Measurements from ENCODE around the gene MYO1E. TPM values are rescaled to one million over a fixed set of nuclear protein-coding genes. Genes with fewer than 3 reads are reported as not detected.

The MYO1E gene
- total and polyA plus RNA-seq, 4 donors: 6.7 to 70.9 (median 21.6) TPM

DNA sequence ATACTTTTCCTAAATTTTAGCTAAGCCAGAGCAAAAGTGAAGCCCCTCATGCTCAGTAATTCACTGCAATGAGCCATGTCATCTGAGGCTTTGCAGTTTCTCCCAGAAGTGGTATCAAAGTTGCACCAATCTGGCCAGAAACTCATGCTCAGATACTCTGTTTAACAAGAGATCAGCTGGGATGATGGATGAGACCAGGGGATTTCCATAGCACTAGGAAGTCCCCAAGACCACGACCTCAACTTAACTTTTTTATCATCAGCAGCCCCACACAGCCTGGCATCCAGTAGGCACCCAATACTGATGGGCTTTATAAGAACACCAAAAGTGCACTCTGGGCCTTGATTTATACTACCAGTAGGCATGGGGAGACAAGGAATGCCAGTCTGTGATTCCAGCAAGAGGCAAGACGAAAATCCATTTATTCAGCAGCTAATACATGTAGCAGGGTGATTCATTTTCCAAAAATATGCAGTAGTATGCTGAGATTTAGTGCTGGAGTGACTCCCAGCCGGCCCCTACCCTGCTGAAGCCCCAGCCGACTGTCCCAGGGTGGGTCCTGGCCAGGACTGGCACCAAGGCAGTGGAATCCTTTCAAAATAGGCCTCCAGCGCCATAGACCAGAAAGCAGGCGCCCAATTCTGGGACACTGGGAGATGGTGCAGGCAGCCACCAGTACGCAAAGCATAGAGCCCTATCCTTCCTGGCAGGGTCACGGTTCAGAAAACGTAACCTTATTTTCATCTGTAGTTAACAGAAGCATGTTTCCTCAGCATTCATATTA is 166.6 kb downstream of the MYO1E start:
- Histone ChIP-seq H3K27me3 (ENCODE audit: control insufficient read depth in 4 of 4, insufficient read depth in 4 of 4, low read length in 3 of 4) (no peaks in the 10 kb centered on the region), H3K36me3 (ENCODE audit: control insufficient read depth in 4 of 4, insufficient read depth in 3 of 4, low read depth in 1 of 4, low read length in 3 of 4) (peaks cover 4 to 73% (median 52%) of the 10 kb centered on the region in 4 donors), H3K9me3 (ENCODE audit: control insufficient read depth in 4 of 4, low read length in 3 of 4) (no peaks in the 10 kb centered on the region), H3K27ac (ENCODE audit: low read depth in 1 of 2, low read length in 2 of 2) (no peak overlapping the region), H3K4me3 (ENCODE audit: low read depth in 1 of 3, low read length in 3 of 3) (no peak overlapping the region), H3K4me1 (ENCODE audit: control insufficient read depth in 4 of 4, insufficient read depth in 4 of 4, low read length in 3 of 4) (no peaks in the 10 kb centered on the region), H3K9ac (ENCODE audit: low read depth in 1 of 2, low read length in 2 of 2) (no peak overlapping the region)
- DNase-seq (ENCODE audit: low spot score): no peak
- TF ChIP-seq, protein P1, sequence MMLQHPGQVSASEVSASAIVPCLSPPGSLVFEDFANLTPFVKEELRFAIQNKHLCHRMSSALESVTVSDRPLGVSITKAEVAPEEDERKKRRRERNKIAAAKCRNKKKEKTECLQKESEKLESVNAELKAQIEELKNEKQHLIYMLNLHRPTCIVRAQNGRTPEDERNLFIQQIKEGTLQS (IDR thresholded peaks at IDR 0.05): no peak
- TF ChIP-seq EGR1 (IDR thresholded peaks at IDR 0.05; ENCODE audit: low read depth in 2 of 2) (no peak), RAD21 (IDR thresholded peaks at IDR 0.05) (no peak)
- WGBS: 92% methylated on average over 9 of the region's 9 CpGs

DNA sequence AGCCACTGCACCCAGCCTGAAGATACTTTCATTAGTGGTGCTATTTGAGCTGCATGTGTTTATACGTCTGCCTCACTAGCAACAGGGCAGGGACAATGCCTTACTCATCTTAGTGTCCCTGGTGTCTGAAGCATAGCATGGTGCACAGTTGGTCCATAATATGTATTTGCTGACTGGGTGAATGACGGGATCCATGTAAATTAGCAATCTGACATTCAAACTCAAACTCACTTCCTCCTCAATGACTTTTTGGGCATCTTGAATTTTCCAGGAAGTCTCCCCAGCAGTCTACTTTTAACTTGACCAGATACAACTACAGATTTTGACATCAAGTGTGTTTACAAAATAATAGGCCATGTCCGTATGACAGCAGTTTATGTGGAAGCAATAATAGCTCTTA is 169.0 kb downstream of the MYO1E start:
- Histone ChIP-seq H3K36me3 (ENCODE audit: control insufficient read depth in 4 of 4, insufficient read depth in 3 of 4, low read depth in 1 of 4, low read length in 3 of 4) (peaks cover 0 to 75% (median 54%) of the 10 kb centered on the region in 4 donors), H3K27me3 (ENCODE audit: control insufficient read depth in 4 of 4, insufficient read depth in 4 of 4, low read length in 3 of 4) (no peaks in the 10 kb centered on the region), H3K27ac (ENCODE audit: low read depth in 1 of 2, low read length in 2 of 2) (no peak overlapping the region), H3K9me3 (ENCODE audit: control insufficient read depth in 4 of 4, low read length in 3 of 4) (no peaks in the 10 kb centered on the region), H3K4me1 (ENCODE audit: control insufficient read depth in 4 of 4, insufficient read depth in 4 of 4, low read length in 3 of 4) (no peaks in the 10 kb centered on the region), H3K4me3 (ENCODE audit: low read depth in 1 of 3, low read length in 3 of 3) (no peak overlapping the region), H3K9ac (ENCODE audit: low read depth in 1 of 2, low read length in 2 of 2) (no peak overlapping the region)
- no peak for DNase-seq (ENCODE audit: low spot score)
- no peak for TF ChIP-seq RAD21 (IDR thresholded peaks at IDR 0.05)
- TF ChIP-seq, protein P2, sequence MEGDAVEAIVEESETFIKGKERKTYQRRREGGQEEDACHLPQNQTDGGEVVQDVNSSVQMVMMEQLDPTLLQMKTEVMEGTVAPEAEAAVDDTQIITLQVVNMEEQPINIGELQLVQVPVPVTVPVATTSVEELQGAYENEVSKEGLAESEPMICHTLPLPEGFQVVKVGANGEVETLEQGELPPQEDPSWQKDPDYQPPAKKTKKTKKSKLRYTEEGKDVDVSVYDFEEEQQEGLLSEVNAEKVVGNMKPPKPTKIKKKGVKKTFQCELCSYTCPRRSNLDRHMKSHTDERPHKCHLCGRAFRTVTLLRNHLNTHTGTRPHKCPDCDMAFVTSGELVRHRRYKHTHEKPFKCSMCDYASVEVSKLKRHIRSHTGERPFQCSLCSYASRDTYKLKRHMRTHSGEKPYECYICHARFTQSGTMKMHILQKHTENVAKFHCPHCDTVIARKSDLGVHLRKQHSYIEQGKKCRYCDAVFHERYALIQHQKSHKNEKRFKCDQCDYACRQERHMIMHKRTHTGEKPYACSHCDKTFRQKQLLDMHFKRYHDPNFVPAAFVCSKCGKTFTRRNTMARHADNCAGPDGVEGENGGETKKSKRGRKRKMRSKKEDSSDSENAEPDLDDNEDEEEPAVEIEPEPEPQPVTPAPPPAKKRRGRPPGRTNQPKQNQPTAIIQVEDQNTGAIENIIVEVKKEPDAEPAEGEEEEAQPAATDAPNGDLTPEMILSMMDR (IDR thresholded peaks at IDR 0.05; ENCODE audit: low read depth, low read length, missing input control): no peak
- TF ChIP-seq HNF4A (conservative IDR thresholded peaks at IDR 0.05): no peak
- WGBS: 89% methylated on average over 3 of the region's 3 CpGs

DNA sequence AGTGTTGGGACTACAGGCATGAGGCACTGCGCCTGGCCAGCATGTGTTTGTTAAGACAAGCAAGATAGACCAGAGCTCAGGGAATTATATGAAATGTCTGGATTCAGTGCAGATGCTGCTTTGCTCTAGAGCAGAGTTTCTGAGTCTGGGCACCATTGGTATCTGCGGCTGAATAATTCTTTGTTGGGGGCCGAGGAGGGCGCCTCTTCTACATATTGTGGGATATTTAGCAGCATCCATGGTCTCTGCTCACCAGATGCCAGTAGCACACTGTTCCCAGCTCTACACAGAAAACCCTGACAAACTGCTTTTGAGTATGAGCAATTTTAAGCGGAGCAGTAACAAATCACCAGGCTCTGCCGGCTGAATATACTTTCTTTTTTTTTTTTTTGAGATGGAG is 169.7 kb downstream of the MYO1E start:
- TF ChIP-seq YY1 (IDR thresholded peaks at IDR 0.05) (no peak), RXRA (IDR thresholded peaks at IDR 0.05) (no peak), JUND (IDR thresholded peaks at IDR 0.05) (no peak), FOXA1 (IDR thresholded peaks at IDR 0.05) (no peak), FOXA2 (IDR thresholded peaks at IDR 0.05) (no peak), HNF4A (conservative IDR thresholded peaks at IDR 0.05) (no peak), SP1 (IDR thresholded peaks at IDR 0.05) (no peak), NR2F2 (IDR thresholded peaks at IDR 0.05) (no peak), EGR1 (IDR thresholded peaks at IDR 0.05; ENCODE audit: low read depth in 2 of 2) (no peak), TAF1 (conservative IDR thresholded peaks at IDR 0.05) (no peak)
- TF ChIP-seq, protein P3, sequence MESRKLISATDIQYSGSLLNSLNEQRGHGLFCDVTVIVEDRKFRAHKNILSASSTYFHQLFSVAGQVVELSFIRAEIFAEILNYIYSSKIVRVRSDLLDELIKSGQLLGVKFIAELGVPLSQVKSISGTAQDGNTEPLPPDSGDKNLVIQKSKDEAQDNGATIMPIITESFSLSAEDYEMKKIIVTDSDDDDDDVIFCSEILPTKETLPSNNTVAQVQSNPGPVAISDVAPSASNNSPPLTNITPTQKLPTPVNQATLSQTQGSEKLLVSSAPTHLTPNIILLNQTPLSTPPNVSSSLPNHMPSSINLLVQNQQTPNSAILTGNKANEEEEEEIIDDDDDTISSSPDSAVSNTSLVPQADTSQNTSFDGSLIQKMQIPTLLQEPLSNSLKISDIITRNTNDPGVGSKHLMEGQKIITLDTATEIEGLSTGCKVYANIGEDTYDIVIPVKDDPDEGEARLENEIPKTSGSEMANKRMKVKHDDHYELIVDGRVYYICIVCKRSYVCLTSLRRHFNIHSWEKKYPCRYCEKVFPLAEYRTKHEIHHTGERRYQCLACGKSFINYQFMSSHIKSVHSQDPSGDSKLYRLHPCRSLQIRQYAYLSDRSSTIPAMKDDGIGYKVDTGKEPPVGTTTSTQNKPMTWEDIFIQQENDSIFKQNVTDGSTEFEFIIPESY (IDR thresholded peaks at IDR 0.05): no peak
- TF ChIP-seq, protein P4, sequence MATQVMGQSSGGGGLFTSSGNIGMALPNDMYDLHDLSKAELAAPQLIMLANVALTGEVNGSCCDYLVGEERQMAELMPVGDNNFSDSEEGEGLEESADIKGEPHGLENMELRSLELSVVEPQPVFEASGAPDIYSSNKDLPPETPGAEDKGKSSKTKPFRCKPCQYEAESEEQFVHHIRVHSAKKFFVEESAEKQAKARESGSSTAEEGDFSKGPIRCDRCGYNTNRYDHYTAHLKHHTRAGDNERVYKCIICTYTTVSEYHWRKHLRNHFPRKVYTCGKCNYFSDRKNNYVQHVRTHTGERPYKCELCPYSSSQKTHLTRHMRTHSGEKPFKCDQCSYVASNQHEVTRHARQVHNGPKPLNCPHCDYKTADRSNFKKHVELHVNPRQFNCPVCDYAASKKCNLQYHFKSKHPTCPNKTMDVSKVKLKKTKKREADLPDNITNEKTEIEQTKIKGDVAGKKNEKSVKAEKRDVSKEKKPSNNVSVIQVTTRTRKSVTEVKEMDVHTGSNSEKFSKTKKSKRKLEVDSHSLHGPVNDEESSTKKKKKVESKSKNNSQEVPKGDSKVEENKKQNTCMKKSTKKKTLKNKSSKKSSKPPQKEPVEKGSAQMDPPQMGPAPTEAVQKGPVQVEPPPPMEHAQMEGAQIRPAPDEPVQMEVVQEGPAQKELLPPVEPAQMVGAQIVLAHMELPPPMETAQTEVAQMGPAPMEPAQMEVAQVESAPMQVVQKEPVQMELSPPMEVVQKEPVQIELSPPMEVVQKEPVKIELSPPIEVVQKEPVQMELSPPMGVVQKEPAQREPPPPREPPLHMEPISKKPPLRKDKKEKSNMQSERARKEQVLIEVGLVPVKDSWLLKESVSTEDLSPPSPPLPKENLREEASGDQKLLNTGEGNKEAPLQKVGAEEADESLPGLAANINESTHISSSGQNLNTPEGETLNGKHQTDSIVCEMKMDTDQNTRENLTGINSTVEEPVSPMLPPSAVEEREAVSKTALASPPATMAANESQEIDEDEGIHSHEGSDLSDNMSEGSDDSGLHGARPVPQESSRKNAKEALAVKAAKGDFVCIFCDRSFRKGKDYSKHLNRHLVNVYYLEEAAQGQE (IDR thresholded peaks at IDR 0.05): no peak
- TF ChIP-seq, protein P5, sequence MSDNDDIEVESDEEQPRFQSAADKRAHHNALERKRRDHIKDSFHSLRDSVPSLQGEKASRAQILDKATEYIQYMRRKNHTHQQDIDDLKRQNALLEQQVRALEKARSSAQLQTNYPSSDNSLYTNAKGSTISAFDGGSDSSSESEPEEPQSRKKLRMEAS (IDR thresholded peaks at IDR 0.05): no peak
- TF ChIP-seq, protein P1 (IDR thresholded peaks at IDR 0.05): no peak
- no peak for DNase-seq (ENCODE audit: low spot score)
- H3K4me1 ChIP-seq (ENCODE audit: control insufficient read depth in 4 of 4, insufficient read depth in 4 of 4, low read length in 3 of 4): no peaks in the 10 kb centered on the region
- H3K9ac ChIP-seq (ENCODE audit: low read depth in 1 of 2, low read length in 2 of 2): no peak overlapping the region
- no peaks in the 10 kb centered on the region for H3K27me3 ChIP-seq (ENCODE audit: control insufficient read depth in 4 of 4, insufficient read depth in 4 of 4, low read length in 3 of 4)
- WGBS: 97% methylated on average over 6 of the region's 6 CpGs
- H3K4me3 ChIP-seq (ENCODE audit: low read depth in 1 of 3, low read length in 3 of 3): no peak overlapping the region
- no peaks in the 10 kb centered on the region for H3K9me3 ChIP-seq (ENCODE audit: control insufficient read depth in 4 of 4, low read length in 3 of 4)
- H3K36me3 ChIP-seq (ENCODE audit: control insufficient read depth in 4 of 4, insufficient read depth in 3 of 4, low read depth in 1 of 4, low read length in 3 of 4): peaks cover 0 to 73% (median 52%) of the 10 kb centered on the region in 4 donors
- no peak overlapping the region for H3K27ac ChIP-seq (ENCODE audit: low read depth in 1 of 2, low read length in 2 of 2)

Data from liver (tissue), 9 donors.